Measurements from ENCODE around the gene NUMBL. TPM values are rescaled to one million over a fixed set of nuclear protein-coding genes. Genes with fewer than 3 reads are reported as not detected.

NUMBL gene
- total and polyA plus RNA-seq, 2 of the 13 experiments (the other 11 are each of a cell fraction or from before 2014, with no cell fraction given): 0.49 to 2.3 TPM

DNA sequence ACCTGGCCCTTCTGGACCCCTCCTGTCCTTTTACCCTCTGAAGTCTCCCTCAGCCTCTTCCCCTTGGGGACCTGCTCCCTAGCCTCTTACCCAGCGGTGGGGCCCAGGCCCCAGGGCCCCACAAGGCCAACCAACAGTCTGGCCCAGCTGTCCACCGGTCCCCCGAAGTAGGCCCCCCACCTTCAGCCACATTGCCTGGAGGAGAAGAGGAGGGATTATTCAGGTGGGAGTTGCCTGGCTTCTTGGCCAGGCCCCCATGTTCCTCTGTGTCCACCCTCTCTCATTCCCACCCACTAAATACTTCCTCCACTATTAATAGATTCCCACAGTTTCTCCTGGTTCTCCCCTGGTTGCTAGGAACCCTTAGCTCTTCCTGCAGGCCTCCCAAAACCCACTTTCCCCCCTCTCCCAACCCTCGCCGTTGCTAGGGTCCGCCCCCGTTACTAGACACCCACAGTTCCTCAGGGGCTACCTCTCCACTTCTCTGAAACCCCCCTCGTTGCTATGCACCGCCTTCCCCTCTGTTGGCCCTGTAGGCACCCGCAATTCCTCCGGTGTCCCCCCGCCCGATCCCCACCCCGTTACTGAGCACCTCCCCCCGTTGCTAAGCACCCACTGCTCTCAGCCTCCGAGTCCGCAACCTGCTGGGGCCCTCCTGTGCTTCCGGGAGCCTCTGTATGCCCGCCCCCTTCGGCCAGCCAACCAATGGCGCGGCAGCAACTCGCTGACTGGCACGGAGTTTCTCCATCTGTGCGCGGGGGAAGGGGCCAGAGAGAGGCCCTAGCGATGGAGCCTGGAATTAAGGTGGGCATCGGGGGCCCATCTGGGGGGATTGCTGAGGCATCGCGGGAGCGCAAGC lies 24.2 kb upstream of the NUMBL start (continued):
- TF ChIP-seq GABPA (IDR thresholded peaks at IDR 0.05; ENCODE audit: low read depth, low read length) (peak; percentile 52), GABPA (CRISPR knock-in tag; IDR thresholded peaks at IDR 0.05; ENCODE audit: low read depth) (peak; percentile 72), NFYB (CRISPR knock-in tag; IDR thresholded peaks at IDR 0.05) (peak; percentile 90), RFX3 (CRISPR knock-in tag; IDR thresholded peaks at IDR 0.05) (peak; percentile 56; the same call in 1 of the 2 replicates), DRAP1 (CRISPR knock-in tag; IDR thresholded peaks at IDR 0.05) (0 out of 2 replicates have a peak, but pooled peaks have one; percentile 21), ZNF746 (CRISPR knock-in tag; IDR thresholded peaks at IDR 0.05) (no peak), RFX1 (IDR thresholded peaks at IDR 0.05) (peak; percentile 59; the same call in 1 of the 2 replicates), JUN (CRISPR knock-in tag; IDR thresholded peaks at IDR 0.05) (no peak), ZNF276 (CRISPR knock-in tag; IDR thresholded peaks at IDR 0.05; ENCODE audit: low read depth) (0 out of 2 replicates have a peak, but pooled peaks have one; percentile 64), SP4 (CRISPR knock-in tag; IDR thresholded peaks at IDR 0.05) (peak; percentile 47; the same call in 1 of the 2 replicates), THAP11 (CRISPR knock-in tag; IDR thresholded peaks at IDR 0.05) (peak; percentile 51), ARNTL (CRISPR knock-in tag; IDR thresholded peaks at IDR 0.05) (no peak), ZNF605 (CRISPR knock-in tag; IDR thresholded peaks at IDR 0.05) (peak; percentile 36; the same call in 1 of the 2 replicates), POLR2AphosphoS5 (IDR thresholded peaks at IDR 0.05; ENCODE audit: low read depth, low read length) (0 out of 2 replicates have a peak, but pooled peaks have one; percentile 44), HNRNPLL (IDR thresholded peaks at IDR 0.05; ENCODE audit: low read depth, low read length, poor library complexity, severe bottlenecking) (peak; percentile 24), SMAD1 (CRISPR knock-in tag; IDR thresholded peaks at IDR 0.05; ENCODE audit: borderline replicate concordance, low read depth) (0 out of 2 replicates have a peak, but pooled peaks have one; percentile 10), ZNF772 (CRISPR knock-in tag; IDR thresholded peaks at IDR 0.05) (0 out of 2 replicates have a peak, but pooled peaks have one; percentile 22), RARG (CRISPR knock-in tag; IDR thresholded peaks at IDR 0.05; ENCODE audit: low read depth) (no peak), ZNF350 (CRISPR knock-in tag; IDR thresholded peaks at IDR 0.05; ENCODE audit: borderline replicate concordance, low read depth) (peak; percentile 45; the same call in 1 of the 2 replicates)
- TF ChIP-seq, protein P1, sequence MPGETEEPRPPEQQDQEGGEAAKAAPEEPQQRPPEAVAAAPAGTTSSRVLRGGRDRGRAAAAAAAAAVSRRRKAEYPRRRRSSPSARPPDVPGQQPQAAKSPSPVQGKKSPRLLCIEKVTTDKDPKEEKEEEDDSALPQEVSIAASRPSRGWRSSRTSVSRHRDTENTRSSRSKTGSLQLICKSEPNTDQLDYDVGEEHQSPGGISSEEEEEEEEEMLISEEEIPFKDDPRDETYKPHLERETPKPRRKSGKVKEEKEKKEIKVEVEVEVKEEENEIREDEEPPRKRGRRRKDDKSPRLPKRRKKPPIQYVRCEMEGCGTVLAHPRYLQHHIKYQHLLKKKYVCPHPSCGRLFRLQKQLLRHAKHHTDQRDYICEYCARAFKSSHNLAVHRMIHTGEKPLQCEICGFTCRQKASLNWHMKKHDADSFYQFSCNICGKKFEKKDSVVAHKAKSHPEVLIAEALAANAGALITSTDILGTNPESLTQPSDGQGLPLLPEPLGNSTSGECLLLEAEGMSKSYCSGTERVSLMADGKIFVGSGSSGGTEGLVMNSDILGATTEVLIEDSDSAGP (CRISPR knock-in tag; IDR thresholded peaks at IDR 0.05; ENCODE audit: borderline replicate concordance): peak; percentile 56; the same call in 1 of the 2 replicates
- TF ChIP-seq, protein P2, sequence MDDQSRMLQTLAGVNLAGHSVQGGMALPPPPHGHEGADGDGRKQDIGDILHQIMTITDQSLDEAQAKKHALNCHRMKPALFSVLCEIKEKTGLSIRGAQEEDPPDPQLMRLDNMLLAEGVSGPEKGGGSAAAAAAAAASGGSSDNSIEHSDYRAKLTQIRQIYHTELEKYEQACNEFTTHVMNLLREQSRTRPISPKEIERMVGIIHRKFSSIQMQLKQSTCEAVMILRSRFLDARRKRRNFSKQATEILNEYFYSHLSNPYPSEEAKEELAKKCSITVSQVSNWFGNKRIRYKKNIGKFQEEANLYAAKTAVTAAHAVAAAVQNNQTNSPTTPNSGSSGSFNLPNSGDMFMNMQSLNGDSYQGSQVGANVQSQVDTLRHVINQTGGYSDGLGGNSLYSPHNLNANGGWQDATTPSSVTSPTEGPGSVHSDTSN (CRISPR knock-in tag; IDR thresholded peaks at IDR 0.05; ENCODE audit: borderline replicate concordance): no peak; the same call in 1 of the 2 replicates
- TF ChIP-seq, protein P3, sequence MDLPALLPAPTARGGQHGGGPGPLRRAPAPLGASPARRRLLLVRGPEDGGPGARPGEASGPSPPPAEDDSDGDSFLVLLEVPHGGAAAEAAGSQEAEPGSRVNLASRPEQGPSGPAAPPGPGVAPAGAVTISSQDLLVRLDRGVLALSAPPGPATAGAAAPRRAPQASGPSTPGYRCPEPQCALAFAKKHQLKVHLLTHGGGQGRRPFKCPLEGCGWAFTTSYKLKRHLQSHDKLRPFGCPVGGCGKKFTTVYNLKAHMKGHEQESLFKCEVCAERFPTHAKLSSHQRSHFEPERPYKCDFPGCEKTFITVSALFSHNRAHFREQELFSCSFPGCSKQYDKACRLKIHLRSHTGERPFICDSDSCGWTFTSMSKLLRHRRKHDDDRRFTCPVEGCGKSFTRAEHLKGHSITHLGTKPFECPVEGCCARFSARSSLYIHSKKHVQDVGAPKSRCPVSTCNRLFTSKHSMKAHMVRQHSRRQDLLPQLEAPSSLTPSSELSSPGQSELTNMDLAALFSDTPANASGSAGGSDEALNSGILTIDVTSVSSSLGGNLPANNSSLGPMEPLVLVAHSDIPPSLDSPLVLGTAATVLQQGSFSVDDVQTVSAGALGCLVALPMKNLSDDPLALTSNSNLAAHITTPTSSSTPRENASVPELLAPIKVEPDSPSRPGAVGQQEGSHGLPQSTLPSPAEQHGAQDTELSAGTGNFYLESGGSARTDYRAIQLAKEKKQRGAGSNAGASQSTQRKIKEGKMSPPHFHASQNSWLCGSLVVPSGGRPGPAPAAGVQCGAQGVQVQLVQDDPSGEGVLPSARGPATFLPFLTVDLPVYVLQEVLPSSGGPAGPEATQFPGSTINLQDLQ (CRISPR knock-in tag; IDR thresholded peaks at IDR 0.05): no peak

Data from HepG2 (cell line).